ENCODE data around the gene ZNF337.

DNA sequence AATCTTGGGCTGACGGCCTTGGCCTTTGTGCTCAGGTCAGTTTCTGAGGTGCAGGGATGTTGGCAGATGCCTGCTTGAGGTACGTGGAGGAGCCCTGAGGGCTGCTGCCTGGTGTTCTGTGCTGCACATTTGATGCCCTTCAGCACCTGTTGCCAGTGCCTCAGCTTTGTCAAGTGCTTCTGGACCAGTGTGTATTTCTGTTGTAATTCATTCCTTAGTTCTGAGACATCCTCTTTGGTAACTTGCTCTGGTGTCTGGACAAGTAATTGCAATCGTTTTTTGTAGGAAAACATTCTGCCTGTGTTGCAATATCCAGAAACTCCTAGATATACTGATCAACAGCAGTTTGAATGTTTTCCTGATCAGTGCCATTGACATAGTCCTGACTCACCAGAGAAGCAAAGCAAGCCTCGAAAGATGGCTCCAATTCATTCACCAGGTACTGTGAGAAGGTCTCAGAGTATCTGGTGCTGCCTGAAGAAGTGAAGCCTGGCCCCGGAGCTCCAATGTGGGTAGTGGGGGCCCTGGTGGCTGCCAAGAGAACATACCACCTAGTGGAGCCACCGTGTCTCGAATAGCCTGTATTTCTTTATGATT lies 26.7 kb downstream of the ZNF337 start:
- TF ChIP-seq, protein P1, sequence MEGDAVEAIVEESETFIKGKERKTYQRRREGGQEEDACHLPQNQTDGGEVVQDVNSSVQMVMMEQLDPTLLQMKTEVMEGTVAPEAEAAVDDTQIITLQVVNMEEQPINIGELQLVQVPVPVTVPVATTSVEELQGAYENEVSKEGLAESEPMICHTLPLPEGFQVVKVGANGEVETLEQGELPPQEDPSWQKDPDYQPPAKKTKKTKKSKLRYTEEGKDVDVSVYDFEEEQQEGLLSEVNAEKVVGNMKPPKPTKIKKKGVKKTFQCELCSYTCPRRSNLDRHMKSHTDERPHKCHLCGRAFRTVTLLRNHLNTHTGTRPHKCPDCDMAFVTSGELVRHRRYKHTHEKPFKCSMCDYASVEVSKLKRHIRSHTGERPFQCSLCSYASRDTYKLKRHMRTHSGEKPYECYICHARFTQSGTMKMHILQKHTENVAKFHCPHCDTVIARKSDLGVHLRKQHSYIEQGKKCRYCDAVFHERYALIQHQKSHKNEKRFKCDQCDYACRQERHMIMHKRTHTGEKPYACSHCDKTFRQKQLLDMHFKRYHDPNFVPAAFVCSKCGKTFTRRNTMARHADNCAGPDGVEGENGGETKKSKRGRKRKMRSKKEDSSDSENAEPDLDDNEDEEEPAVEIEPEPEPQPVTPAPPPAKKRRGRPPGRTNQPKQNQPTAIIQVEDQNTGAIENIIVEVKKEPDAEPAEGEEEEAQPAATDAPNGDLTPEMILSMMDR (IDR thresholded peaks at IDR 0.05; ENCODE audit: low read length) = no peak
- no peak for TF ChIP-seq EZH2 (IDR thresholded peaks at IDR 0.05; ENCODE audit: borderline replicate concordance, low read length)
